ENCODE measurements around the gene LRRTM4. TPM values are rescaled to one million over a fixed set of nuclear protein-coding genes. Genes with fewer than 3 reads are reported as not detected.
"Not testable (repeated sequence)": the region's sequence is repeated elsewhere in the genome, so short reads cannot be mapped to it uniquely, and the experiment has no call there.

Gene LRRTM4
- polyA plus RNA-seq, 1 of the 3 experiments (the other 2 are of a cell fraction) = 0.10 TPM

GRCh38 chr2:77169426-77169825 lies 352.8 kb downstream of the LRRTM4 start:
- 28% methylated on average over 2 of the region's 2 CpGs for WGBS (ENCODE audit: low lambda C conversion rate)
- ChIA-PET CTCF (no interaction called here), POLR2A (no interaction called here)
- Histone ChIP-seq H3K4me3 (ENCODE audit: low read depth in 2 of 2, low read length in 1 of 2) (no peak overlapping the region), H3K9ac (no peak overlapping the region), H3K4me1 (ENCODE audit: control insufficient read depth in 1 of 2, insufficient read depth in 2 of 2, low read depth in 1 of 2, low read length in 1 of 2) (no peaks in the 10 kb centered on the region), H3K27me3 (ENCODE audit: insufficient read depth) (no peaks in the 10 kb centered on the region), H3K79me2 (ENCODE audit: insufficient read depth) (no peaks in the 10 kb centered on the region), H2AFZ (ENCODE audit: low read depth) (no peak overlapping the region), H3K36me3 (replicated peaks in 1 of 2; ENCODE audit: control insufficient read depth in 1 of 2, insufficient read depth in 2 of 2, low read length in 1 of 2) (no peaks in the 10 kb centered on the region), H3K9me2 (no peaks in the 10 kb centered on the region), H4K20me1 (ENCODE audit: insufficient read depth) (no peaks in the 10 kb centered on the region), H3K9me3 (no peaks in the 10 kb centered on the region), H3K27ac (ENCODE audit: low read depth in 2 of 2, low read length in 1 of 2) (no peak overlapping the region), H3K4me2 (no peak overlapping the region), H3F3A (replicated peaks; ENCODE audit: insufficient read depth) (no peaks in the 10 kb centered on the region)
- TF ChIP-seq ELF1 (IDR thresholded peaks at IDR 0.05) (no peak), NFIC (IDR thresholded peaks at IDR 0.05; ENCODE audit: borderline replicate concordance) (no peak), RFX5 (IDR thresholded peaks at IDR 0.05; ENCODE audit: low read length) (no peak), SIN3A (IDR thresholded peaks at IDR 0.05; ENCODE audit: borderline replicate concordance, low read depth, low read length) (no peak), ZBTB33 (IDR thresholded peaks at IDR 0.05; ENCODE audit: borderline replicate concordance, low read depth) (no peak), FOXJ3 (CRISPR knock-in tag; IDR thresholded peaks at IDR 0.05) (no peak), RAD21 (IDR thresholded peaks at IDR 0.05; ENCODE audit: low read length) (no peak), EZH2phosphoT487 (IDR thresholded peaks at IDR 0.05; ENCODE audit: borderline replicate concordance, low read depth) (no peak), TEAD4 (IDR thresholded peaks at IDR 0.05; ENCODE audit: borderline replicate concordance, insufficient read depth) (no peak), SMC3 (IDR thresholded peaks at IDR 0.05; ENCODE audit: low read depth, low read length) (no peak)
- TF ChIP-seq, protein P1, sequence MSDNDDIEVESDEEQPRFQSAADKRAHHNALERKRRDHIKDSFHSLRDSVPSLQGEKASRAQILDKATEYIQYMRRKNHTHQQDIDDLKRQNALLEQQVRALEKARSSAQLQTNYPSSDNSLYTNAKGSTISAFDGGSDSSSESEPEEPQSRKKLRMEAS (IDR thresholded peaks at IDR 0.05; ENCODE audit: low read depth) = no peak
- TF ChIP-seq, protein P2, sequence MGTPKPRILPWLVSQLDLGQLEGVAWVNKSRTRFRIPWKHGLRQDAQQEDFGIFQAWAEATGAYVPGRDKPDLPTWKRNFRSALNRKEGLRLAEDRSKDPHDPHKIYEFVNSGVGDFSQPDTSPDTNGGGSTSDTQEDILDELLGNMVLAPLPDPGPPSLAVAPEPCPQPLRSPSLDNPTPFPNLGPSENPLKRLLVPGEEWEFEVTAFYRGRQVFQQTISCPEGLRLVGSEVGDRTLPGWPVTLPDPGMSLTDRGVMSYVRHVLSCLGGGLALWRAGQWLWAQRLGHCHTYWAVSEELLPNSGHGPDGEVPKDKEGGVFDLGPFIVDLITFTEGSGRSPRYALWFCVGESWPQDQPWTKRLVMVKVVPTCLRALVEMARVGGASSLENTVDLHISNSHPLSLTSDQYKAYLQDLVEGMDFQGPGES (IDR thresholded peaks at IDR 0.05; ENCODE audit: low read depth, low read length) = no peak
- no peak for DNase-seq

DNA sequence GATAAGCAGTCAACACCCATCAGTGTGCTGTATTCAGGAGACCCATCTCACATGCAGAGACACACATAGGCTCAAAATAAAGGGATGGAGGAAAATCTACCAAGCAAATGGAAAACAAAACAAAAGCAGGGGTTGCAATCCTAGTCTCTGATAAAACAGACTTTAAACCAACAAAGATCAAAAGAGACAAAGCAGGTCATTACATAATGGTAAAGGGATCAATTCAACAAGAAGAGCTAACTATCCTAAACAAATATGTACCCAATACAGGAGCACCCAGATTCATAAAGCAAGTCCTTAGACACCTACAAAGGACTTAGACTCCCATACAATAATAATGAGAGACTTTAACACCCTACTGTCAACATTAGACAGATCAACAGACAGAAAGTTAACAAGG lies 358.2 kb downstream of the LRRTM4 start:
- DNase-seq; CTCF ChIA-PET; H3K27ac ChIP-seq (ENCODE audit: low read depth in 2 of 2, low read length in 1 of 2); H3K27me3 ChIP-seq (ENCODE audit: insufficient read depth); H3F3A ChIP-seq (replicated peaks; ENCODE audit: insufficient read depth); H3K9me3 ChIP-seq; H2AFZ ChIP-seq (ENCODE audit: low read depth); H3K4me1 ChIP-seq (ENCODE audit: control insufficient read depth in 1 of 2, insufficient read depth in 2 of 2, low read depth in 1 of 2, low read length in 1 of 2); H3K4me2 ChIP-seq; H4K20me1 ChIP-seq (ENCODE audit: insufficient read depth); H3K79me2 ChIP-seq (ENCODE audit: insufficient read depth); H3K9ac ChIP-seq; H3K9me2 ChIP-seq; H3K4me3 ChIP-seq (ENCODE audit: low read depth in 2 of 2, low read length in 1 of 2); H3K36me3 ChIP-seq (replicated peaks in 1 of 2; ENCODE audit: control insufficient read depth in 1 of 2, insufficient read depth in 2 of 2, low read length in 1 of 2); POLR2A ChIA-PET: not testable (repeated sequence)

Measured in SK-N-SH (cell line).